Activated B cell treated with CpG ODN at 0.5 μM for 24 hours (primary cell): Measurements from ENCODE around the gene TMEM245. TPM values are rescaled to one million over a fixed set of nuclear protein-coding genes. Genes with fewer than 3 reads are reported as not detected.
"Not testable (repeated sequence)": the region's sequence is repeated elsewhere in the genome, so short reads cannot be mapped to it uniquely, and the experiment has no call there.

Experiments used
- ATAC-seq: fragments of 200-7000 bp; cut with Tn5 transposase; one replicate; pipeline ENCODE4 v1.10.0; 2021; ENCODE audit warnings: low read depth, mild to moderate bottlenecking, moderate library complexity
- CTCF ChIA-PET: fragments of 350-600 bp; sonication (Branson Sonifier 250); formaldehyde crosslinking; loops from one replicate; lab custom pipeline; 2021; ENCODE audit warnings: antibody characterized with exemption; lab: Charles Lee
- POLR2A ChIA-PET: fragments of 350-600 bp; sonication (Branson Sonifier 250); formaldehyde crosslinking; loops from one replicate; lab custom pipeline; 2021; ENCODE audit warnings: antibody characterized with exemption; lab: Charles Lee
- DNase-seq: peaks from one replicate; pipeline ENCODE4 v3.0.0; 2022
- H3K27ac Mint-ChIP-seq: one replicate; pipeline ENCODE4 v1.8.0; 2020; ENCODE audit warnings: mixed read lengths
- H3K27me3 Mint-ChIP-seq: one replicate; pipeline ENCODE4 v1.8.0; 2021; ENCODE audit warnings: mixed read lengths
- H3K36me3 Mint-ChIP-seq: one replicate; pipeline ENCODE4 v1.8.0; 2021; ENCODE audit warnings: low read depth, mixed read lengths
- H3K4me1 Mint-ChIP-seq: one replicate; pipeline ENCODE4 v1.8.0; 2021; ENCODE audit warnings: mixed read lengths
- H3K4me3 Mint-ChIP-seq: one replicate; pipeline ENCODE4 v1.8.0; 2020; ENCODE audit warnings: mild to moderate bottlenecking, mixed read lengths
- H3K9me3 Mint-ChIP-seq: one replicate; pipeline ENCODE4 v1.8.0; 2020; ENCODE audit warnings: mixed read lengths
- intact Hi-C: fragments of 100-400 bp; cut with micrococcal nuclease; formaldehyde crosslinking; loops from one replicate; pipeline ENCODE4 v1.15.1; 2024
- total RNA-seq: library from RNA; stranded (reverse); gene quantifications from 2 replicates; pipeline ENCODE4 v1.2.3, GENCODE V29; 2022
- TF ChIP-seq, protein P1 (sequence below): fragments of 200-600 bp; IDR thresholded peaks from one replicate; pipeline ENCODE4 v1.8.0; 2022; ENCODE audit warnings: antibody characterized with exemption, mild to moderate bottlenecking

The TMEM245 gene
- total RNA-seq, 1 donor from 2014 or later, result 20.6 TPM

DNA sequence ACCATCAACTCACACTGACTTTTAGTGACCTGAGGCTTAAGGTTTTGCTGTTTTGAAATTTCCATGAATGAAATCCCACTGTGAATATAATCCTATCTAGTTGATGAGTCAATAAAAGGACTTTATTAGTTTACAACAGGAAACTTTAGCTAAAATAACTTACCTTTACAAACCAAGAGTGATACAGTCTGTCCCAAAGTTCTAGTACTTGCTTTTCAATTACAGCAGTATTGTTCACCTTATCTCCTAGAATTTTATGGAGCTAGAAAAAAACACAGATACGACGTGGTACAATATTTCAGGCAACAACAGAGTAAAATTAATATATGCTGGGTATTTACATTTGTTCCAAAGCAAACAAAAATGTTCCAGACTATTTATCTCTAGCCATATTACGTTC is 59.6 kb downstream of the TMEM245 start:
- no peaks in the 10 kb centered on the region for H3K9me3 Mint-ChIP-seq
- intact Hi-C loops, result no loop called here
- ChIA-PET POLR2A (no interaction called here), CTCF (no interaction called here)
- H3K36me3 Mint-ChIP-seq, result peaks cover 75% of the 10 kb centered on the region
- H3K4me1 Mint-ChIP-seq, result no peaks in the 10 kb centered on the region
- no peak overlapping the region for H3K27ac Mint-ChIP-seq
- TF ChIP-seq, protein P1, sequence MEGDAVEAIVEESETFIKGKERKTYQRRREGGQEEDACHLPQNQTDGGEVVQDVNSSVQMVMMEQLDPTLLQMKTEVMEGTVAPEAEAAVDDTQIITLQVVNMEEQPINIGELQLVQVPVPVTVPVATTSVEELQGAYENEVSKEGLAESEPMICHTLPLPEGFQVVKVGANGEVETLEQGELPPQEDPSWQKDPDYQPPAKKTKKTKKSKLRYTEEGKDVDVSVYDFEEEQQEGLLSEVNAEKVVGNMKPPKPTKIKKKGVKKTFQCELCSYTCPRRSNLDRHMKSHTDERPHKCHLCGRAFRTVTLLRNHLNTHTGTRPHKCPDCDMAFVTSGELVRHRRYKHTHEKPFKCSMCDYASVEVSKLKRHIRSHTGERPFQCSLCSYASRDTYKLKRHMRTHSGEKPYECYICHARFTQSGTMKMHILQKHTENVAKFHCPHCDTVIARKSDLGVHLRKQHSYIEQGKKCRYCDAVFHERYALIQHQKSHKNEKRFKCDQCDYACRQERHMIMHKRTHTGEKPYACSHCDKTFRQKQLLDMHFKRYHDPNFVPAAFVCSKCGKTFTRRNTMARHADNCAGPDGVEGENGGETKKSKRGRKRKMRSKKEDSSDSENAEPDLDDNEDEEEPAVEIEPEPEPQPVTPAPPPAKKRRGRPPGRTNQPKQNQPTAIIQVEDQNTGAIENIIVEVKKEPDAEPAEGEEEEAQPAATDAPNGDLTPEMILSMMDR, result no peak
- H3K27me3 Mint-ChIP-seq, result no peaks in the 10 kb centered on the region
- no peak overlapping the region for H3K4me3 Mint-ChIP-seq
- DNase-seq (no peak), ATAC-seq (no peak)

DNA sequence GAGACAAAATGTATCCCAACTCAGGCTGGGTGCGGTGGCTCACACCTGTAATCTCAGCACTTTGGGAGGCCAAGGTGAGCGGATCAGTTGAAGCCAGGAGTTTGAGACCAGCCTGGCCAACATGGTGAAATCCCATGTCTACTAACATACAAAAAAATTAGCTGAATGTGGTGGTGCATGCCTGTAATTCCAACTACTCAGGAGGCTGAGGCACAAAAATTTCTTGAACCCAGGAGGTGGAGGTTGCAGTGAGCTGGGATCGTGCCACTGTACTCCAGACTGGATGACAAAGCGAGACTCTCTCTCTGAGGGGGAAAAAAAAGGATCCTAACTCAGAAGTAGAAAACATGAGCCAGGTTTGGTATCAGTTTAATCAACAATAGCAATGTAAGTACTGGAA is 66.6 kb downstream of the TMEM245 start:
- H3K36me3 Mint-ChIP-seq, result peaks cover 87% of the 10 kb centered on the region
- H3K9me3 Mint-ChIP-seq, CTCF ChIA-PET, H3K27ac Mint-ChIP-seq, DNase-seq, H3K4me1 Mint-ChIP-seq, H3K27me3 Mint-ChIP-seq, H3K4me3 Mint-ChIP-seq, POLR2A ChIA-PET, intact Hi-C loops, ATAC-seq: not testable (repeated sequence)

DNA sequence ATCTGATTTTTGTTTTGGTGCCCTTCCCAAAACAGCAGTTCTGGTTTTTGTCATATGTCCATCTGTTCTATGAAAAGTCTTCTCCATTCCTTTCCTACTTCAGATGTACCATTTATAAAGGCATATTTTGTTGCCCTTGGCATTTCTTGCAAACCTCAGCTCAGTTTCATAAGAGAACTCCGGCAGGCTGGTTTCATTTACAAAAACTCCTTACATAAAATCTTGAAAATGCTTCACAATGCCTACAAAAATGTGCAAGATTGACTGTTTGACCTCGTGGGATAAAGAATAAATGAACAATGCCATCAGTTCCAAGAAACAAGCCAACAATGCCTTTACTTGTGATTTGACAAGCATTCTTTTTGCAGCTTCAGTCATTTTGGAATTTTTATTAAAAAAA is 67.3 kb downstream of the TMEM245 start:
- Mint-ChIP-seq H3K27me3 (no peaks in the 10 kb centered on the region), H3K27ac (no peak overlapping the region), H3K4me3 (no peak overlapping the region), H3K36me3 (peaks cover 88% of the 10 kb centered on the region), H3K4me1 (no peaks in the 10 kb centered on the region), H3K9me3 (no peaks in the 10 kb centered on the region)
- no peak for ATAC-seq
- POLR2A ChIA-PET, result no interaction called here
- CTCF ChIA-PET, result no interaction called here
- TF ChIP-seq, protein P1, result no peak
- no peak for DNase-seq
- intact Hi-C loops, result no loop called here

DNA sequence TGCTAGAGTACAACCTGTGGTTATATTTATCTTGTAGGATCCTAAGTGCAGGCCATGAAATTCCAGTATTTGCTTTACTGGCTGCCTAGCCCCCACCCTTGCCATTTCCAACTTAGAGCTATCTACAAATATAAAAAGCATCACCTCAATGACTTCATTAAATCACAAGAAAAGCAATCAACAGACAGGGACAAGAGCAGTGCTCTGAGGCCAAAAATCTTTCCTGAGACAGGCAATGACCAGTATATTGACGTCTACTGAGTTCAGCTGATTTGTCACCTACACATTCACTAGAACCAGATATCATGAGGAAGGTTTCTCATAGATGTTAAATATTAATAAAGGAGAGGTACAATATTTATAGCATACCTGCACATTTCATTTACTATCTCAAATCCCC is 68.0 kb downstream of the TMEM245 start:
- CTCF ChIA-PET, result interaction anchor here (0.6 kb wide), 1 partner anchor 15 kb away, joined by 3 read pairs; no protein-coding TSS in a partner anchor
- peaks cover 86% of the 10 kb centered on the region for H3K36me3 Mint-ChIP-seq
- no peak for ATAC-seq
- no peaks in the 10 kb centered on the region for H3K9me3 Mint-ChIP-seq
- H3K27ac Mint-ChIP-seq, result no peak overlapping the region
- H3K4me1 Mint-ChIP-seq, result no peaks in the 10 kb centered on the region
- intact Hi-C loops, result no loop called here
- no peaks in the 10 kb centered on the region for H3K27me3 Mint-ChIP-seq
- TF ChIP-seq, protein P1, result no peak
- no peak overlapping the region for H3K4me3 Mint-ChIP-seq
- DNase-seq, result no peak
- POLR2A ChIA-PET, result no interaction called here

DNA sequence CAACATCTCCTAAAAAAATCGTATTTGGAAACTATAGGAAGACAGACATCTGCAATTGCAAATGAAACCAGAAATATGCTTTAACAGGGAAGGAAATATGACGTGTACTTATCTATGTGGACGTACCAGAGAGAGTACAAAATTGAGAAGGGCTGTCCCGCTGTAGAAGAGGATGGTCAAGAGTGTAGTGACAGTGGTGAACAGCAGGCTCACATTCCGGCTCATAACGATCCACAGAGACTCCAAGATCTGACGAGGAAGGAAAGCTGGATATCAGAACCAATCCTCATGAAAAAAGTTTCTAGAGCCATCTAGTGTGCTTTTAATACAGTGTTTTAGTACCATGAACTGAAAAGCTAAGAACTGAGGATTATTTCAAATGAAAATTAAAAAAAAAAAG is 69.3 kb downstream of the TMEM245 start:
- DNase-seq (no peak), ATAC-seq (no peak)
- H3K27ac Mint-ChIP-seq, result no peak overlapping the region
- no peak overlapping the region for H3K4me3 Mint-ChIP-seq
- POLR2A ChIA-PET, result no interaction called here
- H3K9me3 Mint-ChIP-seq, result no peaks in the 10 kb centered on the region
- intact Hi-C loops, result no loop called here
- H3K27me3 Mint-ChIP-seq, result no peaks in the 10 kb centered on the region
- H3K36me3 Mint-ChIP-seq, result peaks cover 85% of the 10 kb centered on the region
- no peaks in the 10 kb centered on the region for H3K4me1 Mint-ChIP-seq
- TF ChIP-seq, protein P1, result no peak
- CTCF ChIA-PET, result no interaction called here

DNA sequence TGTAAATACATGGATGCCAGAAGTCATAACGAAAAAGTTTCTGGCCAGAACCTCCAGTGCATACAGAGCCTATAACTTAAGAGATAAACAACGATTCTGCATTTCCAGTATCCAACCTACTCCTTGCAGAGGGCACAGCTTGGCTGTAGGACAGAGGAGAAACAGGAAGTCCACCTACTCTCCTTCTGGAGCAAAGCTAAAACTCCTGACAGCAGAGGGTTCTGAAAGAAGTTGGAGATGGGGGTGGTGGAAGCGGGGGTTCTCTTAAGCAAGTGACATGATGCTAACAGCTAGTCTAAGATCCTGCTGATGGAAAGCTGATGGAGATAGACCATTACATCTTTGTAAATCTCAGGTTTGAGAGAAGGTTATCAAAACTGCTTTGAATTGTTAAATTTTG is 70.9 kb downstream of the TMEM245 start:
- H3K36me3 Mint-ChIP-seq, result peaks cover 83% of the 10 kb centered on the region
- TF ChIP-seq, protein P1, result no peak
- ATAC-seq (no peak), DNase-seq (no peak)
- H3K4me1 Mint-ChIP-seq, result no peaks in the 10 kb centered on the region
- H3K9me3 Mint-ChIP-seq, result no peaks in the 10 kb centered on the region
- no peak overlapping the region for H3K27ac Mint-ChIP-seq
- intact Hi-C loops, result no loop called here
- ChIA-PET CTCF (no interaction called here), POLR2A (no interaction called here)
- H3K27me3 Mint-ChIP-seq, result no peaks in the 10 kb centered on the region
- no peak overlapping the region for H3K4me3 Mint-ChIP-seq
